ENCODE data around the gene FBXL15. TPM values are rescaled to one million over a fixed set of nuclear protein-coding genes. Genes with fewer than 3 reads are reported as not detected.
A peak's percentile ranks its signal among the peaks of the same experiment; 100 is the strongest.

The FBXL15 gene
- polyA plus RNA-seq, 1 donor, result 22.8 TPM

GRCh38 chr10:102404361-102405107, 16.1 kb upstream of the FBXL15 start:
- Histone ChIP-seq H3K36me3 (ENCODE audit: control insufficient read depth, insufficient read depth, low read length) (peaks cover 52% of the 10 kb centered on the region), H3K27me3 (ENCODE audit: control insufficient read depth, insufficient read depth, low read length) (peaks cover 19% of the 10 kb centered on the region), H3K4me3 (ENCODE audit: low read length) (no peak overlapping the region), H3K27ac (ENCODE audit: low read length) (no peak overlapping the region), H3K4me1 (ENCODE audit: control insufficient read depth, insufficient read depth, low read length) (peaks cover 15% of the 10 kb centered on the region), H3K9me3 (ENCODE audit: control insufficient read depth, low read depth, low read length) (peaks cover 3% of the 10 kb centered on the region)
- no peak for DNase-seq
- whole genome bisulfite sequencing (ENCODE audit: insufficient coverage, low lambda C conversion rate), result no CpG with 5 or more reads among the region's 17 CpGs

GRCh38 chr10:102405108-102405571, 15.5 kb upstream of the FBXL15 start:
- H3K9me3 ChIP-seq (ENCODE audit: control insufficient read depth, low read depth, low read length), result peaks cover 3% of the 10 kb centered on the region
- peaks cover 48% of the 10 kb centered on the region for H3K36me3 ChIP-seq (ENCODE audit: control insufficient read depth, insufficient read depth, low read length)
- peaks cover 26% of the 10 kb centered on the region for H3K27me3 ChIP-seq (ENCODE audit: control insufficient read depth, insufficient read depth, low read length)
- DNase-seq, result no peak
- no CpG with 5 or more reads among the region's 19 CpGs for WGBS (ENCODE audit: insufficient coverage, low lambda C conversion rate)
- H3K27ac ChIP-seq (ENCODE audit: low read length), result no peak overlapping the region
- H3K4me1 ChIP-seq (ENCODE audit: control insufficient read depth, insufficient read depth, low read length), result peaks cover 18% of the 10 kb centered on the region
- H3K4me3 ChIP-seq (ENCODE audit: low read length), result no peak overlapping the region

GRCh38 chr10:102405632-102406031, 15.0 kb upstream of the FBXL15 start:
- Histone ChIP-seq H3K4me1 (ENCODE audit: control insufficient read depth, insufficient read depth, low read length) (peaks cover 23% of the 10 kb centered on the region), H3K9me3 (ENCODE audit: control insufficient read depth, low read depth, low read length) (peaks cover 3% of the 10 kb centered on the region), H3K4me3 (ENCODE audit: low read length) (no peak overlapping the region), H3K27ac (ENCODE audit: low read length) (no peak overlapping the region), H3K36me3 (ENCODE audit: control insufficient read depth, insufficient read depth, low read length) (peaks cover 43% of the 10 kb centered on the region), H3K27me3 (ENCODE audit: control insufficient read depth, insufficient read depth, low read length) (peaks cover 30% of the 10 kb centered on the region)
- WGBS (ENCODE audit: insufficient coverage, low lambda C conversion rate), result no CpG with 5 or more reads among the region's 6 CpGs
- no peak for DNase-seq

- no peak for DNase-seq
- no peak overlapping the region for H3K4me3 ChIP-seq (ENCODE audit: low read length)
- H3K27ac ChIP-seq (ENCODE audit: low read length), result peak overlapping the region; percentile 78
- peaks cover 31% of the 10 kb centered on the region for H3K36me3 ChIP-seq (ENCODE audit: control insufficient read depth, insufficient read depth, low read length)
- no CpG with 5 or more reads among the region's 2 CpGs for WGBS (ENCODE audit: insufficient coverage, low lambda C conversion rate)
- peaks cover 24% of the 10 kb centered on the region for H3K4me1 ChIP-seq (ENCODE audit: control insufficient read depth, insufficient read depth, low read length)
- H3K9me3 ChIP-seq (ENCODE audit: control insufficient read depth, low read depth, low read length), result peaks cover 3% of the 10 kb centered on the region
- H3K27me3 ChIP-seq (ENCODE audit: control insufficient read depth, insufficient read depth, low read length), result peaks cover 42% of the 10 kb centered on the region
These were observed 13.8 kb upstream of the FBXL15 start for GRCh38 chr10:102406815-102407214.

DNA sequence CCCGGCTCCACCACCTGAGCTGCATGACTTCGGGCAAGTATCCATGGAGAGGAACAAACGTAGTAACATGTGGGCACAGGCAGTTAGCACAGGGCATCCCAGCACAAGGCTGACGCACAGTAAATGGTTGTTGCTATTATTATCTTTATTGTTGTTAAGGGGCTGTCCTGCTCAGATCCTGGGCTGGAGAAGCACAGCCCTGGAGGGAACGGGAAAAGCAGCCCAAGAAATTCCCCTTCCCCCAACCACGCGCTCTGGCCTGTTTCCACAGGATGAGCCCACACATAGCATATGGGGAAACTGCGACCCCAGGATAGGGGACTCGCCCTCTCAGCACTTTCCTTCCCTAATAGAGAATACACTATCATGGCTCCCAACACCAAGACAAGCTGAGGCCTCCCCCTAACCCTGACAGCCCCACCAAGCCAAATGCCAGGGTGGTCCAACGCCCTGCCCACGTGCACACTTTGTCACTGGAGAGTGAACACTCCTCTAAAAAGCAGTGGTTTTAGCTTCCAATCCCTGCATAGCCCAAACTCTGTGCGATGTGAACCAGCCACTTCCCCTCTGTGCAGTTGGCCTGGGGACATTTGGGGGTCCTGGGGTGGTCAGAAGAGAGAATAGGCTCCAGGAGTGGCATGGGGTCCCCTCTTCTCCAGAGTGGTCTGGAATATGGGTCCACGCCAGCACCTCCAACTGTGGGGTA, 13.1 kb upstream of the FBXL15 start:
- Histone ChIP-seq H3K4me1 (ENCODE audit: control insufficient read depth, insufficient read depth, low read length) (peaks cover 22% of the 10 kb centered on the region), H3K27me3 (ENCODE audit: control insufficient read depth, insufficient read depth, low read length) (peaks cover 50% of the 10 kb centered on the region), H3K27ac (ENCODE audit: low read length) (peak overlapping the region; percentile 78), H3K4me3 (ENCODE audit: low read length) (peak overlapping the region; percentile 17), H3K36me3 (ENCODE audit: control insufficient read depth, insufficient read depth, low read length) (peaks cover 26% of the 10 kb centered on the region), H3K9me3 (ENCODE audit: control insufficient read depth, low read depth, low read length) (peaks cover 3% of the 10 kb centered on the region)
- WGBS (ENCODE audit: insufficient coverage, low lambda C conversion rate), result no CpG with 5 or more reads among the region's 13 CpGs
- no peak for DNase-seq

- peaks cover 25% of the 10 kb centered on the region for H3K4me1 ChIP-seq (ENCODE audit: control insufficient read depth, insufficient read depth, low read length)
- H3K4me3 ChIP-seq (ENCODE audit: low read length), result peak overlapping the region; percentile 45
- DNase-seq, result no peak
- H3K27ac ChIP-seq (ENCODE audit: low read length), result peak overlapping the region; percentile 78
- peaks cover 23% of the 10 kb centered on the region for H3K36me3 ChIP-seq (ENCODE audit: control insufficient read depth, insufficient read depth, low read length)
- no CpG with 5 or more reads among the region's 14 CpGs for WGBS (ENCODE audit: insufficient coverage, low lambda C conversion rate)
- H3K27me3 ChIP-seq (ENCODE audit: control insufficient read depth, insufficient read depth, low read length), result peaks cover 56% of the 10 kb centered on the region
- H3K9me3 ChIP-seq (ENCODE audit: control insufficient read depth, low read depth, low read length), result peaks cover 3% of the 10 kb centered on the region
These were observed 12.4 kb upstream of the FBXL15 start for GRCh38 chr10:102408131-102408727.

GRCh38 chr10:102408728-102409603, 11.7 kb upstream of the FBXL15 start:
- Histone ChIP-seq H3K27ac (ENCODE audit: low read length) (peak overlapping the region; percentile 80), H3K27me3 (ENCODE audit: control insufficient read depth, insufficient read depth, low read length) (peaks cover 61% of the 10 kb centered on the region), H3K4me1 (ENCODE audit: control insufficient read depth, insufficient read depth, low read length) (peaks cover 29% of the 10 kb centered on the region), H3K9me3 (ENCODE audit: control insufficient read depth, low read depth, low read length) (peaks cover 3% of the 10 kb centered on the region), H3K4me3 (ENCODE audit: low read length) (peak overlapping the region; percentile 49), H3K36me3 (ENCODE audit: control insufficient read depth, insufficient read depth, low read length) (peaks cover 16% of the 10 kb centered on the region)
- WGBS (ENCODE audit: insufficient coverage, low lambda C conversion rate), result no CpG with 5 or more reads among the region's 103 CpGs
- peak; percentile 66 to 70 for DNase-seq

DNA sequence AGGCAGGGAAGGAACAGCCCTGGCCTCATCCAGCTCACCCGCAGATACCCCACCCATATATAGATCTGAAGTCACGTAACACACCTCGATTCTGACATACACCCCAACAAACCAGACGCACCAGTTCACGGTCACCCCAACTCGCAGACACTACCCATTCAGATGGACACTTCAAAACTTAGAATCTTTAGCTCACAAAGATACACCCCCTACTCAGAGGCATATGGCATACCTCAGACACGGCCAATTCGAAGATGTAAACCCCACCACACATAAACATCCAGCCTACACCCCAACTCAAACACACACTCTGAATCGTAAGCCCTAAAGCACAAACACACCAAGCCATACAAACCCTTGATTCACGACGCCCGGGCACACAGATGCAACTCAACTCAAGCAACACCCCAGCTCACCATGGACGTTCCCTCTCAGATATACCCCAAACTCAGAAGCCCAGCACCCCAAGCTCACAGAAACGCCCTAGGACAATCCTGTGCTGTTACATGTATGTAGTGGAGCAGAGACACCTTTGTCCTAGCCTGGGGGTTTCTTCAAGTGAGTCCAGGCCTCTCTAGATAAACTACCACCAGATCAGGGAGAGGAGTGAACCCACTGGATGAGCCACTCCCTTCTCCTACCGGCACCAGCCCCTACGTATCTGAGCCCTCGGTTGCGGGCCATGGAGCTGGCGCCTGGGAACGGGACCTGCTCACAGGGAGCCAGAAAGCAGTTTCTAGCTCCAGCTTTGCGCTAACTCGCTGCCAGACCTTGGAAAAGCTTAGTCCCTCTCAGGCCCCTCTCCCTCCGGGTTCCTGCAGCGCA, 10.8 kb upstream of the FBXL15 start:
- Histone ChIP-seq H3K27me3 (ENCODE audit: control insufficient read depth, insufficient read depth, low read length) (peaks cover 64% of the 10 kb centered on the region), H3K36me3 (ENCODE audit: control insufficient read depth, insufficient read depth, low read length) (peaks cover 9% of the 10 kb centered on the region), H3K9me3 (ENCODE audit: control insufficient read depth, low read depth, low read length) (peaks cover 6% of the 10 kb centered on the region), H3K27ac (ENCODE audit: low read length) (peak overlapping the region; percentile 80), H3K4me1 (ENCODE audit: control insufficient read depth, insufficient read depth, low read length) (peaks cover 29% of the 10 kb centered on the region), H3K4me3 (ENCODE audit: low read length) (peak overlapping the region; percentile 49)
- 40% methylated on average over 2 of the region's 24 CpGs for WGBS (ENCODE audit: insufficient coverage, low lambda C conversion rate)
- no peak for DNase-seq

DNA sequence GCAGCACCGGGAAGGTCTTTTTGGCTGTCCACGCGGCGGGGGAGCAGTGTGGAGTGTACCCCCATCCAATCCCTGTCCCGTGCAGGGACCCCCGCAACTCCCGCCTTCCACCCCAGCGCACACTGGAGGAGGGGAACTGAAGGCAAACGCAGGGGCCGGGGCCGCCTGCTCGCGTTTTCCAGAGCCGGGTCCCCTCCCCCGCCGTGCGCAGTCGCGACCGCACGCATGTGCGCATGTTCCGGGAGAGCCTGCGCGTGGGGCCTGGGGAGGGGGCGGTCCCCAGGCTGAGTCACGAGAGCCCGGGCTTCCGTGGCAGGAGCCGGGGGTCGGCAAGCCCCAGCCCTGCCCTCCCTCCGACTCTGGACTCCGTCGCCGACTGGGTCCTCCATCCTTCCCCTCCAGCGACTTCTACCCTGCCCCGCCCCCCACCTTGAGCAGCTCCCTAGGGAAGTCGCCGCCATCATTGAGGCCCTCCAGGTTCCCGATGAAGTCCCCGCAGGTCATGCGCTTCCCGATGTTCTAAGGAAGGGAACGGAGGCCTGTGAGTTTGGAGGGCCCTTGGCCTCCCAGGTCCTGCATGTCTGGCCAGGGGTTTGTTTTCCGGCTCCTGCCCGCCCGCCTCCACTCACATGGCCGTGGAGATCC, 10.1 kb upstream of the FBXL15 start:
- WGBS (ENCODE audit: insufficient coverage, low lambda C conversion rate), result no CpG with 5 or more reads among the region's 48 CpGs
- Histone ChIP-seq H3K4me3 (ENCODE audit: low read length) (peak overlapping the region; percentile 49), H3K9me3 (ENCODE audit: control insufficient read depth, low read depth, low read length) (peaks cover 8% of the 10 kb centered on the region), H3K27ac (ENCODE audit: low read length) (peak overlapping the region; percentile 80), H3K27me3 (ENCODE audit: control insufficient read depth, insufficient read depth, low read length) (peaks cover 64% of the 10 kb centered on the region), H3K4me1 (ENCODE audit: control insufficient read depth, insufficient read depth, low read length) (peaks cover 29% of the 10 kb centered on the region), H3K36me3 (ENCODE audit: control insufficient read depth, insufficient read depth, low read length) (peaks cover 2% of the 10 kb centered on the region)
- DNase-seq, result peak in 1 of 2 donors; percentile 52
